ENCODE data around the gene ZBTB46.
A peak's percentile ranks its signal among the peaks of the same experiment; 100 is the strongest.
"Not testable (repeated sequence)": the region's sequence is repeated elsewhere in the genome, so short reads cannot be mapped to it uniquely, and the experiment has no call there.

The ZBTB46 gene

DNA sequence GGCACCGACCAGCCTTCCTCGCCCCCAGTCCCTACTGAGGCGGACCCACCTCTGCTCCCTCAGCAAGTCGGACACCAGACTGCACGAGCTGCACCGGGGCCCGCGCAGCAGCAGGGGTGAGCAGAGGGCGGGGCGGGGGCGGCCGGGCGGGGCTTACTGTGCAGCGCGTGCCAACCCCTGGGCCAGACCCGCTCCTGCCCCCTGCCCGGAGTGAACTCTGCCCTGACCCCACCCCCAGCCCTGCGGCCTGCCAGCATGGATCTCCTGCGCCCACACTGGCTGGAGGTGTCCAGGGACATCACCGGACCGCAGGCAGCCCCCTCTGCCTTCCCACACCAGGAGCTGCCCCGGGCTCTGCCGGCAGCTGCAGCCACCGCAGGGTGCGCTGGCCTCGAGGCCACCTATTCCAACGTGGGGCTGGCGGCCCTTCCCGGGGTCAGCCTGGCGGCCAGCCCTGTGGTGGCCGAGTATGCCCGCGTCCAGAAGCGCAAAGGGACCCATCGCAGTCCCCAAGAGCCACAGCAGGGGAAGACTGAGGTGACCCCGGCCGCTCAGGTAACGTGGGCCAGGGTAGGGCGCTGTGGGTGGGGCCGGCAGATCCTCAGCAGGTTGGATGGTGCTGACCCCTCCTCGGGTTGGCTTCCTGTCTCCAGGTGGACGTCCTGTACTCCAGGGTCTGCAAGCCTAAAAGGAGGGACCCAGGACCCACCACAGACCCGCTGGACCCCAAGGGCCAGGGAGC is 92.9 kb downstream of the ZBTB46 start:
- peaks cover 10% of the 10 kb centered on the region for H3K4me1 Mint-ChIP-seq
- peak overlapping the region; percentile 66 for H3K4me3 Mint-ChIP-seq
- DNase-seq (ENCODE audit: low spot score in 2 of 2): peak in 1 of 2 donors; percentile 51
- H3K36me3 Mint-ChIP-seq: peaks cover 9% of the 10 kb centered on the region
- no peaks in the 10 kb centered on the region for H3K9me3 Mint-ChIP-seq
- H3K27ac Mint-ChIP-seq: no peak overlapping the region
- no peaks in the 10 kb centered on the region for H3K27me3 Mint-ChIP-seq
- peak; percentile 18 for ATAC-seq (ENCODE audit: low read depth)

DNA sequence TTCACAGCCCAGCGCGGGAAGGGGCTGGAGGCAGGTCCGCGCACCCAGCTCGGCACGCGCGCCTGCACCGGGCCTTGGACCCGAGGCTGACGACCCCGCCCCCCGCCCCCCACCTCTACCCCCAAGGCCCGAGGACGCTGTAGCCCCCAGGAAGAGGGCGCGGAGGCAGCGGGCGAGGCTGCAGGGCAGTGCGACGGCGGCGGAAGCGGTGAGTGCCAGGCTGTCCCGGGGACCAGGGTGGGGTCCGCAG is 93.4 kb downstream of the ZBTB46 start:
- peaks cover 9% of the 10 kb centered on the region for H3K36me3 Mint-ChIP-seq
- H3K27ac Mint-ChIP-seq: no peak overlapping the region
- DNase-seq (ENCODE audit: low spot score in 2 of 2): no peak
- H3K27me3 Mint-ChIP-seq: no peaks in the 10 kb centered on the region
- H3K4me1 Mint-ChIP-seq: peaks cover 10% of the 10 kb centered on the region
- ATAC-seq (ENCODE audit: low read depth): no peak
- no peaks in the 10 kb centered on the region for H3K9me3 Mint-ChIP-seq
- peak overlapping the region; percentile 86 for H3K4me3 Mint-ChIP-seq

GRCh38 chr20:63736893-63737694 is 94.0 kb downstream of the ZBTB46 start:
- peaks cover 10% of the 10 kb centered on the region for H3K4me1 Mint-ChIP-seq
- no peaks in the 10 kb centered on the region for H3K9me3 Mint-ChIP-seq
- H3K36me3 Mint-ChIP-seq: peaks cover 9% of the 10 kb centered on the region
- peak; percentile 46 for ATAC-seq (ENCODE audit: low read depth)
- peak overlapping the region; percentile 86 for H3K4me3 Mint-ChIP-seq
- H3K27me3 Mint-ChIP-seq: no peaks in the 10 kb centered on the region
- peak overlapping the region; percentile 13 for H3K27ac Mint-ChIP-seq
- peak; percentile 38 to 54 for DNase-seq (ENCODE audit: low spot score in 2 of 2)

- no peaks in the 10 kb centered on the region for H3K27me3 Mint-ChIP-seq
- no peaks in the 10 kb centered on the region for H3K9me3 Mint-ChIP-seq
- DNase-seq (ENCODE audit: low spot score in 2 of 2): peak; percentile 51 to 57
- peaks cover 10% of the 10 kb centered on the region for H3K4me1 Mint-ChIP-seq
- peaks cover 9% of the 10 kb centered on the region for H3K36me3 Mint-ChIP-seq
- peak; percentile 62 for ATAC-seq (ENCODE audit: low read depth)
- peak within 1 kb of the TSS; percentile 86 for H3K4me3 Mint-ChIP-seq
- peak within 1 kb of the TSS; percentile 13 for H3K27ac Mint-ChIP-seq
Measured at GRCh38 chr20:63735859-63736718, 95.0 kb downstream of the ZBTB46 start, which contains the start of gene LIME1. Gene LIME1 (plus strand): TSS chr20:63736664. CDS start chr20:63737550, 886 bp downstream.

- H3K4me1 Mint-ChIP-seq: peaks cover 12% of the 10 kb centered on the region
- H3K4me3 Mint-ChIP-seq: peak overlapping the region; percentile 86
- no peaks in the 10 kb centered on the region for H3K9me3 Mint-ChIP-seq
- no peaks in the 10 kb centered on the region for H3K27me3 Mint-ChIP-seq
- H3K27ac Mint-ChIP-seq: no peak overlapping the region
- H3K36me3 Mint-ChIP-seq: peaks cover 9% of the 10 kb centered on the region
- DNase-seq (ENCODE audit: low spot score in 2 of 2): no peak
- no peak for ATAC-seq (ENCODE audit: low read depth)
Measured at GRCh38 chr20:63734946-63735858, 95.9 kb downstream of the ZBTB46 start.

DNA sequence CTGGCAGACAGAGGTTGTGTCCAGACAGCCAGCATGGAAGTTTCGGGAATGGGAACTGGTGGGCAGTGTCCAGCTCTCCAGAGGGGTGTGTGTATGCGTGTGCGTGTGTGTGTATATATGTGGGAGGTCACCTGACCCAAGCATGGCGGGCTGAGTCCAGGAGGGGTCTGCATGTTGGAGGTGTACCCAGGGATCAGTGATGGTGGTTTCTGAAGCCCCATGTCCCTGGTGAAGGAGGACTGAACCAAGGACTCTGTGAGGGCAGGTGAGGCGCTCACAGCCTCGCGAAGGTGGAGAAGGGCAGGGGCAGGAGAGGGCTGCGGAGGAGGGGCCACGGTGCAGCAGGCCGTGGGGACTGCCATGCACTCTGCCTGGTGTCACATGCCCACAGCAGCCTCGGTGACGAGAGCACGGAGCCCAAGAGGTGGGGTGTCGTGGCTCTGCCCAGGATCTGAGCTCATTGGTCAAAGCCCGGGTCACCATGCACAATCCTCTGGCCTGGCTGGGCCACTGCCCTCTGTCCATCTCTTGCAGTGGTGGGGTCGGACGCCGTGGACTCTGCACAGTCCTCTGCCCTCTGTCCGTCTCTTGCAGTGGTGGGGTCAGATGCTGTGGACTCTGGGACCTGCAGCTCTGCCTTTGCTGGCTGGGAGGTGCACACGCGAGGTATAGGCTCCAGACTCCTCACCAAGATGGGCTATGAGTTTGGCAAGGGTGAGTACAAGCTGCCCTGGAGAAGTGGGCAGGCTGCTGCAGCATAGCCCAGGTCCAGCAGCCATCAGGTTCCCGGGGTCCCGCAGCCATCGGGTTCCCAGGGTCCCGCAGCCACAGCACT is 96.7 kb downstream of the ZBTB46 start:
- ATAC-seq (ENCODE audit: low read depth) (no peak), DNase-seq (ENCODE audit: low spot score in 2 of 2) (no peak)
- Mint-ChIP-seq H3K27ac (no peak overlapping the region), H3K9me3 (no peaks in the 10 kb centered on the region), H3K4me1 (peaks cover 19% of the 10 kb centered on the region), H3K36me3 (peaks cover 9% of the 10 kb centered on the region), H3K27me3 (no peaks in the 10 kb centered on the region), H3K4me3 (no peak overlapping the region)

DNA sequence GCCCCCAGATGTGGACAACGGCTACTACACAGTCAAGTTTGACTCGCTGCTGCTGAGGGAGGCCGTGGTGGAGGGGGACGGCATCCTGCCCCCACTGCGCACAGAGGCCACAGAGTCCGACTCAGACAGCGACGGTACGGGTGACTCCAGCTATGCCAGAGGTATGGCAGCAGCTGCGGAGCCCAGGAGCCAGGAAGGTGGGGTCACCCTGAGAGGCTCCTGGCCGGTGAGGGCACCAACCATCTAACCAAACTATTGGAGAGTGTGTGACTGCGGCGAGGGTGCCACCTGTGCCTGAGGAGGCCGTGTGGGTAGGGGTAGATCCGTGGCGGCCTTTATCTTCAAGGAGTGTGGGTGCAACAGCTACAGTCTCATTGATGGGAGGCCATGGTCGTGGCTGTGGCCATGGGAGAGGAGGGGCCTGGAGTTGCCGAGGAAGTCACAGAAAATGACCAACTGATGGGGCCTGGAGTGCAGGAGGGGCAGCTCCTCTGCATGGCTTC is 97.4 kb downstream of the ZBTB46 start:
- no peaks in the 10 kb centered on the region for H3K27me3 Mint-ChIP-seq
- DNase-seq (ENCODE audit: low spot score in 2 of 2) (no peak), ATAC-seq (ENCODE audit: low read depth) (no peak)
- no peaks in the 10 kb centered on the region for H3K9me3 Mint-ChIP-seq
- H3K4me3 Mint-ChIP-seq: no peak overlapping the region
- H3K27ac Mint-ChIP-seq: no peak overlapping the region
- H3K36me3 Mint-ChIP-seq: peaks cover 9% of the 10 kb centered on the region
- peaks cover 23% of the 10 kb centered on the region for H3K4me1 Mint-ChIP-seq

- Mint-ChIP-seq H3K4me1 (peaks cover 29% of the 10 kb centered on the region), H3K27ac (no peak overlapping the region), H3K4me3 (no peak overlapping the region), H3K36me3 (peaks cover 12% of the 10 kb centered on the region), H3K9me3 (no peaks in the 10 kb centered on the region), H3K27me3 (no peaks in the 10 kb centered on the region)
- ATAC-seq (ENCODE audit: low read depth): no peak
- no peak for DNase-seq (ENCODE audit: low spot score in 2 of 2)
Measured at GRCh38 chr20:63733117-63733516, 97.9 kb downstream of the ZBTB46 start.

- Mint-ChIP-seq H3K36me3 (peaks cover 12% of the 10 kb centered on the region), H3K4me3 (no peak overlapping the region), H3K9me3 (no peaks in the 10 kb centered on the region), H3K4me1 (peaks cover 29% of the 10 kb centered on the region), H3K27ac (no peak overlapping the region), H3K27me3 (no peaks in the 10 kb centered on the region)
- DNase-seq (ENCODE audit: low spot score in 2 of 2) (no peak), ATAC-seq (ENCODE audit: low read depth) (no peak)
Measured at GRCh38 chr20:63732118-63733095, 98.7 kb downstream of the ZBTB46 start.

GRCh38 chr20:63731410-63731809 is 99.7 kb downstream of the ZBTB46 start:
- Mint-ChIP-seq H3K4me3 (no peak overlapping the region), H3K36me3 (peaks cover 15% of the 10 kb centered on the region), H3K27me3 (no peaks in the 10 kb centered on the region), H3K4me1 (peaks cover 32% of the 10 kb centered on the region), H3K9me3 (no peaks in the 10 kb centered on the region), H3K27ac (no peak overlapping the region)
- ATAC-seq (ENCODE audit: low read depth) (no peak), DNase-seq (ENCODE audit: low spot score in 2 of 2) (no peak)

DNA sequence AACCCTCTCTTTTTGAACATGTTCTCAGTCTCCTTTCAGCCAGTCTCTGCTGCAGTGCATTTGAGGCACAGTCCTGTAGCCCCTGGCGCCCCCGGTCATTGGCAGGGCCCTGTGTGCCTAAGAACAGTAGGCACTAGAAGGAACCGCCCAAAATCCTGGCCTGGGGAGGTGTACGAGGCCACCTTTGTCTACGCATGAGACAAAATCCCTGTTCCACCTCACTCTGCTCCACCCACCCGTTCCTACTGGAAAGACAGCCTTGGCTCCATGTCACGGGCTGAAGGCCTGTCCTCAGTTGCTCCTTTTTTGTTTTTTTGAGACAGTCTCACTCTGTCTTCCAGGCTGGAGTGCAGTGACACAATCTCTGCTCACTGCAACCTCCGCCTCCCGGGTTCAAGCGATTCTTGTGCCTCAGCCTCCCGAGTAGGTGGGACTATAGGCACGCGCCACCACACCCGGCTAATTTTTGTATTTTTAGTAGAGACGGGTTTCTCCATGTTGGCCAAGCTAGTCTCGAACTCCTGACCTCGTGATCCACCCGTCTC is 100.8 kb downstream of the ZBTB46 start:
- H3K36me3 Mint-ChIP-seq: peaks cover 19% of the 10 kb centered on the region

More for the DNA sequence above, 100.8 kb downstream of the ZBTB46 start:
- H3K27ac Mint-ChIP-seq; H3K9me3 Mint-ChIP-seq; ATAC-seq (ENCODE audit: low read depth); H3K4me3 Mint-ChIP-seq; H3K27me3 Mint-ChIP-seq; DNase-seq (ENCODE audit: low spot score in 2 of 2): not testable (repeated sequence)
- H3K4me1 Mint-ChIP-seq: peaks cover 23% of the 10 kb centered on the region

Measured in memory B cell (primary cell).